Uterus (tissue), 2 donors: ENCODE results near the gene LRRC56.

ENCODE experiments used
- CTCF ChIP-seq, 4 experiments: fragments of 200-600 bp in 2 of 4; fragments of 450-650 bp in 2 of 4; sonication (generic) in 2 of 4; IDR thresholded peaks; one replicate each; pipeline ENCODE4 v1.5.1; 2016 to 2019; ENCODE audit warnings: antibody characterized with exemption in 4 of 4, mild to moderate bottlenecking in 2 of 4, moderate library complexity in 1 of 4
- POLR2A ChIP-seq, 2 donors: fragments of 450-650 bp; IDR thresholded peaks; one replicate each; pipeline ENCODE4 v1.6.1; 2016; ENCODE audit warnings: antibody characterized with exemption in 2 of 2, mild to moderate bottlenecking in 1 of 2, moderate library complexity in 1 of 2

DNA sequence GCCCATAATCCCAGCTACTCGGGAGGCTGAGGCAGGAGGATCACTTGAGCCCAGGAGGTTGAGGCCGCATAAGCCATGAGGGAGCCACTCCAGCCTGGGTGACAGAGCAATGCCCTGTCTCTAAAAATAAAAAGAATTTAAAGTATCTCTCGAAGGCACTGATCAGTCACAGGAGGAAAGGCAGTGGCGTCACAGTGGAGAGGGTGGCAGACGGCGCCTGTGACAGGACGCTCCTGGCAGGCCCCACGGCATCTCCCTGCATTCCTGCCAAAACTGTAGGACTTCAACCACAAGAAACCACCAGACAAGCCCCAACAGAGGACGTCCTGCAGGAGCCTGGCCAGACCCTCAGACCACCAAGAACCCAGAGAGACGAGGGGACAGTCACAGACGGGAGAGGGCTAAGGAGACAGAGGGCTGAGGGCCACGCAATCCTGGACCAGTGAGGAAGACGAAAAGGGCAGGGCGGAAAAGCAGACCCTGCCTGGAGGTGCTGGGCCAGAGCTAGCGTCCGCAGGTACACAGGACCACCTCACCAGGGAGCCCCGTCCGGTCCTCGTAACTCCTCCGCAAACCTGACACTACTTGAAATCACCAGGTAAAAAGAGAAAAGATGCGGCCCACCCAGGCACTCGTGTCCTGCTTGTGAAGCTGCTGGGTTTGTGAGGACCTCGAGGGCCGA is 36.2 kb upstream of the LRRC56 start:
- TF ChIP-seq CTCF (IDR thresholded peaks at IDR 0.05) (no peak), POLR2A (IDR thresholded peaks at IDR 0.05) (no peak)
